GM12878 (cell line): Measurements from ENCODE around the gene ATG13.

Source experiments
- BCL3 ChIP-seq: IDR thresholded peaks from 2 replicates; pipeline ENCODE4 v1.6.1; 2011; ENCODE audit warnings: borderline replicate concordance, low read depth, mild to moderate bottlenecking, moderate library complexity, low read length; ENCODE audit not compliant: insufficient read depth, poor library complexity, severe bottlenecking
- CBX5 ChIP-seq: sonication (generic); IDR thresholded peaks from 2 replicates; pipeline ENCODE4 v1.6.1; 2016; ENCODE audit warnings: low read depth, moderate library complexity, mild to moderate bottlenecking, inconsistent platforms
- CREB1 ChIP-seq: IDR thresholded peaks from 2 replicates; pipeline ENCODE4 v1.6.1; 2012; ENCODE audit warnings: low read depth, mild to moderate bottlenecking, inconsistent platforms
- CTCF ChIP-seq, 3 experiments: IDR thresholded peaks in 2 of 3; conservative IDR thresholded peaks in 1 of 3; 2 replicates each; pipeline ENCODE4 v1.5.1; 2011; ENCODE audit warnings: low read depth in 3 of 3, low read length in 3 of 3, mild to moderate bottlenecking in 3 of 3, control low read depth in 2 of 3, moderate library complexity in 2 of 3, inconsistent platforms in 1 of 3, mixed read lengths in 1 of 3; ENCODE audit not compliant: control insufficient read depth in 2 of 3, insufficient read depth in 1 of 3; ENCODE audit errors: extremely low read depth in 1 of 3
- EP300 ChIP-seq, 2 experiments: fragments of 150-350 bp in 1 of 2; IDR thresholded peaks; 2 replicates each; pipeline ENCODE4 v1.6.1; 2011 to 2012; ENCODE audit warnings: low read depth in 2 of 2, low read length in 2 of 2, borderline replicate concordance in 1 of 2, improper control_type of control experiment in 1 of 2, inconsistent platforms in 1 of 2; ENCODE audit not compliant: control insufficient read depth in 1 of 2

- TF ChIP-seq BCL3 (no peak), CREB1 (no peak), CBX5 (no peak), EP300 (IDR thresholded peaks at IDR 0.05; ENCODE audit: borderline replicate concordance in 1 of 2, control insufficient read depth in 1 of 2, low read depth in 2 of 2, low read length in 2 of 2) (no peak), CTCF (IDR thresholded peaks at IDR 0.05 in 2 of 3, conservative IDR thresholded peaks at IDR 0.05 in 1 of 3; ENCODE audit: control insufficient read depth in 2 of 3, extremely low read depth in 1 of 3, insufficient read depth in 1 of 3, low read depth in 3 of 3, low read length in 3 of 3) (no peak)
Observed at GRCh38 chr11:46682773-46683752, 65.7 kb downstream of the ATG13 start.
